Measurements from ENCODE around the gene WDPCP. TPM values are rescaled to one million over a fixed set of nuclear protein-coding genes. Genes with fewer than 3 reads are reported as not detected.

WDPCP gene
- total and polyA plus RNA-seq, 2 of the 13 experiments (the other 11 are each of a cell fraction or from before 2014, with no cell fraction given): 2.9 to 5.2 TPM

- TF ChIP-seq ZNF687 (CRISPR knock-in tag; IDR thresholded peaks at IDR 0.05) (peak; percentile 18; the same call in 1 of the 2 replicates), CEBPG (CRISPR knock-in tag; IDR thresholded peaks at IDR 0.05) (no peak), LBX2 (CRISPR knock-in tag; IDR thresholded peaks at IDR 0.05; ENCODE audit: borderline replicate concordance) (no peak), ATF7 (IDR thresholded peaks at IDR 0.05) (no peak), ATF7 (CRISPR knock-in tag; IDR thresholded peaks at IDR 0.05) (no peak), ZNF430 (CRISPR knock-in tag; IDR thresholded peaks at IDR 0.05) (no peak), ZBTB44 (CRISPR knock-in tag; IDR thresholded peaks at IDR 0.05) (no peak), PCBP2 (optimal IDR thresholded peaks at IDR 0.05; ENCODE audit: low read depth, low read length, poor library complexity, severe bottlenecking) (no peak), SKIL (CRISPR knock-in tag; IDR thresholded peaks at IDR 0.05; ENCODE audit: borderline replicate concordance) (no peak), ZNF281 (CRISPR knock-in tag; IDR thresholded peaks at IDR 0.05; ENCODE audit: borderline replicate concordance) (peak; percentile 70), ZNF326 (CRISPR knock-in tag; IDR thresholded peaks at IDR 0.05; ENCODE audit: borderline replicate concordance) (no peak)
These were observed 57.5 kb downstream of the WDPCP start (continued) for GRCh38 chr2:63530704-63531279.

Measured in HepG2 (cell line).